Measurements from ENCODE around the gene NAA10. TPM values are rescaled to one million over a fixed set of nuclear protein-coding genes. Genes with fewer than 3 reads are reported as not detected.

Gene NAA10
- total and polyA plus RNA-seq, 2 of the 13 experiments (the other 11 are each of a cell fraction or from before 2014, with no cell fraction given) = 49.2 to 51.7 TPM

DNA sequence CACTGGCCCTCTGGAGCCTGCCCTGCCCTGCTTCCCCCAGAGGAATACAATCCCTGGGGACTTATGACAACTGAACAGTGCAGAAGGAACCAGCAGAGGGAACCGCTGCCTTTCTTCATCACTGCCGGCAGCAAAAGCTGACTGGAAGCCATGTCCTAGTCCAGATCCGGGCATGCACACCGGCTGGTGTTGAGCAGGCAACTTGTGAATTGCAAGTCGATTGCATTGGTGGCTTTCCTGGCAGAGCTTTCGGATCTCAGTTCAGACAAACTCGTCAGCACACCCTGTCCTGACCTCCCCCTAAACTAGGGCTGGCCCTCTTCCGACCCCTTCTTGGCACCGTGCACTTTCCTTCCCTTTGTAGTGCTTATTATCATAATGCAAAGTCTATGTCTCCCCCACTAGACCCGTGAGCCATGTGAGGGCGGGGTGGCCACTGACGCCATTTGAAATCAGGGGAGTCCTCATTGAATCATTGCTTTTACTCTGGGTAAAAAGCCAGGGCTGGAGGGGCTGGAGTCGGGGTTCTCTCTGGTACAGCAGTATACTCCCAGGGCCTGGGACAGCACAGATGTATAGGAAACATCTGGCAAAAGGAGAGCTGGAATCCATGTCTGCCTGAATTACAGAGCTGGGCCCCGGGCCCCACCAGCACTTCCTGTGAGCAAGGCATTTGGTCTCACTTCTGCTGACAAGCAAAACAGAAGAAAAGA is 10.5 kb downstream of the NAA10 start (continued):
- 0 out of 2 replicates have a peak, but pooled peaks have one; percentile 36 for TF ChIP-seq POLR2G (IDR thresholded peaks at IDR 0.05; ENCODE audit: low read depth, low read length)
- 0 out of 2 replicates have a peak, but pooled peaks have one; percentile 15 for TF ChIP-seq SALL1 (CRISPR knock-in tag; IDR thresholded peaks at IDR 0.05)
- TF ChIP-seq, protein P1, sequence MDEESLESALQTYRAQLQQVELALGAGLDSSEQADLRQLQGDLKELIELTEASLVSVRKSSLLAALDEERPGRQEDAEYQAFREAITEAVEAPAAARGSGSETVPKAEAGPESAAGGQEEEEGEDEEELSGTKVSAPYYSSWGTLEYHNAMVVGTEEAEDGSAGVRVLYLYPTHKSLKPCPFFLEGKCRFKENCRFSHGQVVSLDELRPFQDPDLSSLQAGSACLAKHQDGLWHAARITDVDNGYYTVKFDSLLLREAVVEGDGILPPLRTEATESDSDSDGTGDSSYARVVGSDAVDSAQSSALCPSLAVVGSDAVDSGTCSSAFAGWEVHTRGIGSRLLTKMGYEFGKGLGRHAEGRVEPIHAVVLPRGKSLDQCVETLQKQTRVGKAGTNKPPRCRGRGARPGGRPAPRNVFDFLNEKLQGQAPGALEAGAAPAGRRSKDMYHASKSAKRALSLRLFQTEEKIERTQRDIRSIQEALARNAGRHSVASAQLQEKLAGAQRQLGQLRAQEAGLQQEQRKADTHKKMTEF (CRISPR knock-in tag; IDR thresholded peaks at IDR 0.05) = 0 out of 2 replicates have a peak, but pooled peaks have one; percentile 24
- no peak for TF ChIP-seq SP4 (CRISPR knock-in tag; IDR thresholded peaks at IDR 0.05)
- TF ChIP-seq, protein P2, sequence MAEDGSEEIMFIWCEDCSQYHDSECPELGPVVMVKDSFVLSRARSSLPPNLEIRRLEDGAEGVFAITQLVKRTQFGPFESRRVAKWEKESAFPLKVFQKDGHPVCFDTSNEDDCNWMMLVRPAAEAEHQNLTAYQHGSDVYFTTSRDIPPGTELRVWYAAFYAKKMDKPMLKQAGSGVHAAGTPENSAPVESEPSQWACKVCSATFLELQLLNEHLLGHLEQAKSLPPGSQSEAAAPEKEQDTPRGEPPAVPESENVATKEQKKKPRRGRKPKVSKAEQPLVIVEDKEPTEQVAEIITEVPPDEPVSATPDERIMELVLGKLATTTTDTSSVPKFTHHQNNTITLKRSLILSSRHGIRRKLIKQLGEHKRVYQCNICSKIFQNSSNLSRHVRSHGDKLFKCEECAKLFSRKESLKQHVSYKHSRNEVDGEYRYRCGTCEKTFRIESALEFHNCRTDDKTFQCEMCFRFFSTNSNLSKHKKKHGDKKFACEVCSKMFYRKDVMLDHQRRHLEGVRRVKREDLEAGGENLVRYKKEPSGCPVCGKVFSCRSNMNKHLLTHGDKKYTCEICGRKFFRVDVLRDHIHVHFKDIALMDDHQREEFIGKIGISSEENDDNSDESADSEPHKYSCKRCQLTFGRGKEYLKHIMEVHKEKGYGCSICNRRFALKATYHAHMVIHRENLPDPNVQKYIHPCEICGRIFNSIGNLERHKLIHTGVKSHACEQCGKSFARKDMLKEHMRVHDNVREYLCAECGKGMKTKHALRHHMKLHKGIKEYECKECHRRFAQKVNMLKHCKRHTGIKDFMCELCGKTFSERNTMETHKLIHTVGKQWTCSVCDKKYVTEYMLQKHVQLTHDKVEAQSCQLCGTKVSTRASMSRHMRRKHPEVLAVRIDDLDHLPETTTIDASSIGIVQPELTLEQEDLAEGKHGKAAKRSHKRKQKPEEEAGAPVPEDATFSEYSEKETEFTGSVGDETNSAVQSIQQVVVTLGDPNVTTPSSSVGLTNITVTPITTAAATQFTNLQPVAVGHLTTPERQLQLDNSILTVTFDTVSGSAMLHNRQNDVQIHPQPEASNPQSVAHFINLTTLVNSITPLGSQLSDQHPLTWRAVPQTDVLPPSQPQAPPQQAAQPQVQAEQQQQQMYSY (CRISPR knock-in tag; IDR thresholded peaks at IDR 0.05) = peak; percentile 58; the same call in 1 of the 2 replicates
- no peak for TF ChIP-seq ZBTB8A (CRISPR knock-in tag; IDR thresholded peaks at IDR 0.05; ENCODE audit: borderline replicate concordance, low read depth)
- TF ChIP-seq, protein P3, sequence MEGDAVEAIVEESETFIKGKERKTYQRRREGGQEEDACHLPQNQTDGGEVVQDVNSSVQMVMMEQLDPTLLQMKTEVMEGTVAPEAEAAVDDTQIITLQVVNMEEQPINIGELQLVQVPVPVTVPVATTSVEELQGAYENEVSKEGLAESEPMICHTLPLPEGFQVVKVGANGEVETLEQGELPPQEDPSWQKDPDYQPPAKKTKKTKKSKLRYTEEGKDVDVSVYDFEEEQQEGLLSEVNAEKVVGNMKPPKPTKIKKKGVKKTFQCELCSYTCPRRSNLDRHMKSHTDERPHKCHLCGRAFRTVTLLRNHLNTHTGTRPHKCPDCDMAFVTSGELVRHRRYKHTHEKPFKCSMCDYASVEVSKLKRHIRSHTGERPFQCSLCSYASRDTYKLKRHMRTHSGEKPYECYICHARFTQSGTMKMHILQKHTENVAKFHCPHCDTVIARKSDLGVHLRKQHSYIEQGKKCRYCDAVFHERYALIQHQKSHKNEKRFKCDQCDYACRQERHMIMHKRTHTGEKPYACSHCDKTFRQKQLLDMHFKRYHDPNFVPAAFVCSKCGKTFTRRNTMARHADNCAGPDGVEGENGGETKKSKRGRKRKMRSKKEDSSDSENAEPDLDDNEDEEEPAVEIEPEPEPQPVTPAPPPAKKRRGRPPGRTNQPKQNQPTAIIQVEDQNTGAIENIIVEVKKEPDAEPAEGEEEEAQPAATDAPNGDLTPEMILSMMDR (CRISPR knock-in tag; IDR thresholded peaks at IDR 0.05) = peak; percentile 75
- TF ChIP-seq TEAD2 (CRISPR knock-in tag; IDR thresholded peaks at IDR 0.05) = no peak
- no peak for TF ChIP-seq NCOA1 (CRISPR knock-in tag; IDR thresholded peaks at IDR 0.05)
- TF ChIP-seq, protein P4, sequence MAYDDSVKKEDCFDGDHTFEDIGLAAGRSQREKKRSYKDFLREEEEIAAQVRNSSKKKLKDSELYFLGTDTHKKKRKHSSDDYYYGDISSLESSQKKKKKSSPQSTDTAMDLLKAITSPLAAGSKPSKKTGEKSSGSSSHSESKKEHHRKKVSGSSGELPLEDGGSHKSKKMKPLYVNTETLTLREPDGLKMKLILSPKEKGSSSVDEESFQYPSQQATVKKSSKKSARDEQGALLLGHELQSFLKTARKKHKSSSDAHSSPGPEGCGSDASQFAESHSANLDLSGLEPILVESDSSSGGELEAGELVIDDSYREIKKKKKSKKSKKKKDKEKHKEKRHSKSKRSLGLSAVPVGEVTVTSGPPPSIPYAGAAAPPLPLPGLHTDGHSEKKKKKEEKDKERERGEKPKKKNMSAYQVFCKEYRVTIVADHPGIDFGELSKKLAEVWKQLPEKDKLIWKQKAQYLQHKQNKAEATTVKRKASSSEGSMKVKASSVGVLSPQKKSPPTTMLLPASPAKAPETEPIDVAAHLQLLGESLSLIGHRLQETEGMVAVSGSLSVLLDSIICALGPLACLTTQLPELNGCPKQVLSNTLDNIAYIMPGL (CRISPR knock-in tag; IDR thresholded peaks at IDR 0.05; ENCODE audit: borderline replicate concordance in 1 of 2, low read depth in 1 of 2) = peak in 1 of 2 experiments; percentile 42; a peak in 2 of 4 replicates
- peak; percentile 54; the same call in 1 of the 2 replicates for TF ChIP-seq SMC3 (IDR thresholded peaks at IDR 0.05; ENCODE audit: low read length)
- no peak for TF ChIP-seq ZNF33A (CRISPR knock-in tag; IDR thresholded peaks at IDR 0.05; ENCODE audit: borderline replicate concordance)
- no peak for TF ChIP-seq ZBTB7A (CRISPR knock-in tag; IDR thresholded peaks at IDR 0.05)
- peak; percentile 23; the same call in 1 of the 2 replicates for TF ChIP-seq SAP130 (CRISPR knock-in tag; IDR thresholded peaks at IDR 0.05; ENCODE audit: low read depth)
- TF ChIP-seq YY1 (IDR thresholded peaks at IDR 0.05; ENCODE audit: insufficient read depth, insufficient replicate concordance, low read depth, low read length) = peak; percentile 24
- TF ChIP-seq, protein P5, sequence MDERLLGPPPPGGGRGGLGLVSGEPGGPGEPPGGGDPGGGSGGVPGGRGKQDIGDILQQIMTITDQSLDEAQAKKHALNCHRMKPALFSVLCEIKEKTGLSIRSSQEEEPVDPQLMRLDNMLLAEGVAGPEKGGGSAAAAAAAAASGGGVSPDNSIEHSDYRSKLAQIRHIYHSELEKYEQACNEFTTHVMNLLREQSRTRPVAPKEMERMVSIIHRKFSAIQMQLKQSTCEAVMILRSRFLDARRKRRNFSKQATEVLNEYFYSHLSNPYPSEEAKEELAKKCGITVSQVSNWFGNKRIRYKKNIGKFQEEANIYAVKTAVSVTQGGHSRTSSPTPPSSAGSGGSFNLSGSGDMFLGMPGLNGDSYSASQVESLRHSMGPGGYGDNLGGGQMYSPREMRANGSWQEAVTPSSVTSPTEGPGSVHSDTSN (CRISPR knock-in tag; IDR thresholded peaks at IDR 0.05) = no peak
